Right ventricle myocardium superior (tissue), 1 donor: ENCODE data around the gene RNU4-1. TPM values are rescaled to one million over a fixed set of nuclear protein-coding genes. Genes with fewer than 3 reads are reported as not detected.
"Not testable (repeated sequence)": the region's sequence is repeated elsewhere in the genome, so short reads cannot be mapped to it uniquely, and the experiment has no call there.

Source experiments
- ATAC-seq: fragments of 200-7000 bp; cut with Tn5 transposase; one replicate; pipeline ENCODE4 v1.9.1; 2020; ENCODE audit warnings: mild to moderate bottlenecking; ENCODE audit not compliant: poor library complexity
- DNase-seq: peaks from one replicate; pipeline ENCODE4 v3.0.0-alpha.2; 2020
- intact Hi-C: fragments of 100-400 bp; cut with DNase I; formaldehyde crosslinking; loops from one replicate; pipeline ENCODE4 v1.11.2; 2022
- long read RNA-seq: library from polyadenylated mRNA; unstranded; transcript quantifications from one replicate; pipeline ENCODE4 v2.0.0, GENCODE V29; 2021
- total RNA-seq: library from RNA; stranded (reverse); fragmentation: NEBNext Ultra II Directional; extraction: Animal tissue kit (Norgen Biotek cat#: 25700); gene quantifications from one replicate; pipeline ENCODE4 v1.2.1, GENCODE V29; 2021
- donor health status: DM: no; HTN: yes; CAD: no; lungs with severe emphysema.

Gene RNU4-1
- total RNA-seq = 3,793 TPM
- long read RNA-seq = 0 reads

GRCh38 chr12:120292661-120293531 lies at the start of gene RNU4-1:
RNU4-1 (minus strand) TSS chr12:120293237.
- ATAC-seq = peak; percentile 73

DNA sequence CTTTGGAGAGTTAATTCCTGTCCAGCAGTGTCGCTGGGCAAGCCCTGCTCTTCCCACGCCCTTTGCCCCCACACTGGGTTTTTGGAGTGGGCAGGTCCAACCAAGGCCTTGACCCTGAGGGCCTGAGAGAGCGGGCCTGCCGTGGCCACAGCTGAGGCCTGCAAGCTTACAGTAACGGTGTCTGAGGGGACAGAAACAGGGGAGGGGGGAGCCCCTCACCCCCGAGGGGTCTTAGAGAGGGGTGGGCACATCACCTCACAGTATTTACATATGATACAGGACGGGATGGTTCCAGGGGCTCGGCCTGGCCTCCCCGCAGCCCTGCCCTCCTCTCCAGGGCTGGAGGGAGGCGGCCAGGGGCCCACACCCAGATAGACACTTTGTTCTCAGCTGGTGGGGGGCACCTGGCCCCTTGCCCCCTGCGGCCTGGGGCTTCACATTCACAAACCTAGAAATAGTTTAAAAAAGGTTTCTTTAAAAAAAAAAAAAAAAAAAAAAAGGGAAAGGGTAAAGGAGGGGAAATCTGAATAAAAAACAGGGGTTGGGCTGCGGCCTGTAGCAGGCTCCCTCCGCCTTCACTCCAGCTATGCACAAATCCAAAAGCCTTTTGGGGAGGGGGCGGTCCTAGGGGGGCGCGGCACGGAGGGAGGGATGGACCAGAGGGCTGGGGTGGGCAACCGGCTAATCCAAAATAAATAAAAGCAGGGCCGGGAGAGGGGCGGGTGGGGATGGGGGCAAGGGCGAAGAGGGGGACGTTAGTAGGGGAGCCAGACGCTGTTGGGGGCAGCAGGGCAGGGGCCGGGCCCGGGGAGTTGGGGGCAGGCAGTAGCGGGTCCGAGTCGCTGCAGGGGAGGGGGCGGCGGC lies 49.4 kb upstream of the RNU4-1 start:
- ATAC-seq = no peak
- no peak for DNase-seq
- intact Hi-C loops = no loop called here

More at GRCh38 chr12:120292661-120293531, at the start of gene RNU4-1:
- DNase-seq = peak; percentile 59
- intact Hi-C loops = no loop called here

DNA sequence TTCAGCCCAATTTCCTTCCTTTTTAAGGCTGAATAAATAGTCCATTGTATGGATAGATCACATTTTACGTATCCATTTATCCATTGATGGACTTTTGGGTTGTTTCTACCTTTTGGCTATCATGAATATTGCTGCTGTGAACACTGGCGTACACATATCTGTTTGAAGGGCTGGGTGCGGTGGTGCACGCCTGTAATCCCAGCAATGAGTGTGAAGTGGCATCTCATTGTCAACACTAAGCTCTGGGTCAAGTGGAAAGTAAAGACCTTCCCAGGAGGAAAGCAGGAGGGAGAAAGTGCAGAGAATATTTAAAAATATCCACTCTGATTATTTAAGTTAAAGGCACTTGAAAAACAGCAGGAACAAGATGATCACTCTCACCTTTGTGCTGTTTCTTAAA lies 46.2 kb upstream of the RNU4-1 start:
- no peak for DNase-seq
- intact Hi-C loops = no loop called here
- ATAC-seq = no peak

DNA sequence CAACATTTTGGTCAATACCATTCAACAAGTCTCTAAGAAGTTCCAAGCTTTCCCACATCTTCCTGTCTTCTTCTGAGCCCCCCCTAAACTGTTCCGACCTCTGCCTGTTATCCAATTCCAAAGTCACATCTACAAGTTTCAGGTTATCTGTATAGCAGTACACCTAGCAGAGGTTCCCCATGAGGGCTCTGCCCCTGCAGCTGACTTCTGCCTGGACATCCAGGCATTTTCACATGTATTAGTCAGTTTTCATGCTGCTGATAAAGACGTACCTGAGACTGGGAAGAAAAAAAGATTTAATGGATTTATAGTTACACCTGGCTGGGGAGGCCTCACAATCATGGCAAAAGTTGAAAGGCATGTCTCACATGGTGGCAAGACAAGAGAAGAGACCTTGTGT lies 44.7 kb upstream of the RNU4-1 start:
- ATAC-seq = no peak
- intact Hi-C loops = no loop called here

GRCh38 chr12:120336392-120336791 lies 43.4 kb upstream of the RNU4-1 start:
- intact Hi-C loops, ATAC-seq, DNase-seq: not testable (repeated sequence)

More for the DNA sequence above, 44.7 kb upstream of the RNU4-1 start:
- no peak for DNase-seq

- ATAC-seq, intact Hi-C loops: not testable (repeated sequence)
- peak; percentile 74 for DNase-seq
Measured at GRCh38 chr12:120335447-120335846, 42.4 kb upstream of the RNU4-1 start.

GRCh38 chr12:120332523-120332922 lies 39.5 kb upstream of the RNU4-1 start:
- ATAC-seq (no peak), DNase-seq (no peak)
- intact Hi-C loops = no loop called here

GRCh38 chr12:120332041-120332440 lies 39.0 kb upstream of the RNU4-1 start:
- no peak for DNase-seq
- intact Hi-C loops = no loop called here
- no peak for ATAC-seq

- DNase-seq (no peak), ATAC-seq (no peak)
- intact Hi-C loops = no loop called here
Measured at GRCh38 chr12:120331390-120331789, 38.4 kb upstream of the RNU4-1 start.

GRCh38 chr12:120328228-120328627 lies 35.2 kb upstream of the RNU4-1 start:
- intact Hi-C loops = loop anchor here (10.0 kb wide), 1 partner anchor 107 kb away; the partner anchor contains the start of gene COX6A1
- no peak for ATAC-seq
- no peak for DNase-seq

- DNase-seq (no peak), ATAC-seq (no peak)
- intact Hi-C loops = loop anchor here (10.0 kb wide), 1 partner anchor 107 kb away; the partner anchor contains the start of gene COX6A1
Measured at GRCh38 chr12:120327593-120327992, 34.6 kb upstream of the RNU4-1 start, which contains the start of gene PLA2G1B. PLA2G1B (minus strand) TSS chr12:120327779; CDS start chr12:120327753, 26 bp downstream.

- DNase-seq = no peak
- intact Hi-C loops = loop anchor here (10.0 kb wide), 1 partner anchor 110 kb away; the partner anchor contains the start of gene COX6A1
- no peak for ATAC-seq
Measured at GRCh38 chr12:120324841-120325417, 31.9 kb upstream of the RNU4-1 start.

DNA sequence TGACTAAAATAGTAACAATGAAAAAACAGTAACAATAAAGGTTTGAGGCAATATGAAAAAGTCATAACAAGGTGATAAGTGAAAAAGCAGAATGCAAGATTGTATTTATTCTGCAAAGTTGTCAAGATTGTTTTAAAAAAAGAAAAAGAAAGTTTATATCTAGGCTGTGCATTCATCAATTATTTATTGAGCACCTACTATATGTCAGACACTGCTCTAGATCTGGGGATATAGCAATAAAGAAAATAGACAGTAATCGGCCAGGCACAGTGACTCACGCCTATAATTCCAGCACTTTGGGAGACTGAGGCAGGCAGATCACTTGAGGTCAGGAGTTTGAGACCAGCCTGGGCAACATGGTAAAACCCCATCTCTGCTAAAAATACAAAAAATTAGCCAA lies 30.7 kb upstream of the RNU4-1 start:
- DNase-seq (no peak), ATAC-seq (no peak)
- intact Hi-C loops = loop anchor here (10.0 kb wide), 1 partner anchor 111 kb away; the partner anchor contains the start of gene COX6A1

DNA sequence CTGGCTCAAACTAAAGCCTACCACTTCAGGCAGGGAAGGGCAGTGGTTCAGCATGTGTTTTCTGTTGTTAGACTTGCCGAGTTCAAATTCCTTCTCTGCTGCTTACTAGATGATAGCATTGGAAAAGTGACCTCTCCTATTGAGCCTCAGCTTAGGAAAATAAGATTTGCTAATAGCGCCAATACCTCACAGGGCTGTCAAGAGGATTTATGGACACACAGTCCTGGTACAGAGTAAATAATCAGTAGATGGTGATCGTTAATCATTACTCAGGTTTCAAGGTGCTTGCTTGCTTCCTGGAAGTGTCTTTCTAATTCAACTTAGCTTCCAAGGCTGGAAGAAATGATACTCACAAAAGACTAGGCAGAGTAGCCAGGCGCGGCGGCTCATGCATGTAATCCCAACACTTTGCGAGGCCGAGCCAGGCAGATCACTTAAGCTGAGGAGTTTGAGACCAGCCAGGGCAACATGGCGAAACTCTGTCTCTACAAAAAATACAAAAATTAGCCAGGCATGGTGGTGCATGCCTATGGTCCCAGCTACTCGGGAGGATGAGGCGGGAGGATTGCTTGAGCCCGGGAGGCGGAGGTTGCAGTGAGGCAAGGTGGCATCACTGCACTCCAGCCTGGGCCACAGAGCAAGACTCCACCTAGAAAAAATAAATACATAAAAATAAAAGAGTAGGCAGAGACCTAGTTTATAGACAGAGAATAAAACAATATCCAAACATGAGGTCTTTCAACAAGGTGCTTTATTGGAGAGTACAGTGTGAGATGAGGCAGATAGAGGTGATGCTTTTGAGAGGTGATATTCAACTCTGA lies 28.6 kb upstream of the RNU4-1 start:
- intact Hi-C loops = loop anchor here (10.0 kb wide), 1 partner anchor 113 kb away; the partner anchor contains the start of gene COX6A1
- DNase-seq = no peak
- ATAC-seq = no peak

GRCh38 chr12:120317224-120318105 lies 24.4 kb upstream of the RNU4-1 start:
- peak; percentile 100 for DNase-seq
- peak; percentile 99 for ATAC-seq
- intact Hi-C loops = no loop called here

GRCh38 chr12:120316798-120317223 lies 23.8 kb upstream of the RNU4-1 start:
- DNase-seq (no peak), ATAC-seq (no peak)
- intact Hi-C loops = no loop called here

DNA sequence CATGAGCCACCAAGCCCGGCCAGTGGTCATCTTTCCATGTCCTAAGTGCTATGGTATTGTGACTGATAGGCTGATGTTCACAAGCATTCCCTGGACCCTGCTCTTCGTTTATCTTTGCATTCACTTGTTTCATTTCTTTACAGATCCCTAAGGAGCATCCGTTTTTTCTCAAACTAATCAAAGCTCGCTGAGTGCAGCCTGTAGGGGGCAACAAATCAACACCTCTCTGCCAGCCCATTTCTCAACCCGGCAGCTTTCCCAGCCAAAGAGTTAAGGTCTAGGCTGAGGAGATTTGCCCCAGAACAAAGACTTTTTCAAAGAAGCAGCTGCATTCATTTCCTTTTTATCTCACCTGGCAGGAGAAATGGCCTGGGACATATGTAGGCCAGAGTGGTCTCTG lies 21.2 kb upstream of the RNU4-1 start:
- no peak for ATAC-seq

More for the DNA sequence above, 21.2 kb upstream of the RNU4-1 start:
- intact Hi-C loops = no loop called here
- no peak for DNase-seq
